Ishikawa (cell line): ENCODE measurements around the gene TXNDC2.

Experiments used
- CREB1 ChIP-seq: IDR thresholded peaks from 2 replicates; pipeline ENCODE4 v1.6.1; 2012; ENCODE audit warnings: low read depth
- EP300 ChIP-seq: IDR thresholded peaks from 2 replicates; pipeline ENCODE4 v1.6.1; 2012; ENCODE audit warnings: borderline replicate concordance
- FOXM1 ChIP-seq: IDR thresholded peaks from 2 replicates; pipeline ENCODE4 v1.6.1; 2012; ENCODE audit warnings: low read depth, borderline replicate concordance
- MAX ChIP-seq: IDR thresholded peaks from 2 replicates; pipeline ENCODE4 v1.6.1; 2012
- NFIC ChIP-seq: IDR thresholded peaks from 2 replicates; pipeline ENCODE4 v1.6.1; 2012
- RAD21 ChIP-seq: IDR thresholded peaks from 2 replicates; pipeline ENCODE4 v1.6.1; 2012; ENCODE audit warnings: low read depth
- REST ChIP-seq: IDR thresholded peaks from 2 replicates; pipeline ENCODE4 v1.6.1; 2012; ENCODE audit warnings: low read depth, mild to moderate bottlenecking
- TAF1 ChIP-seq: IDR thresholded peaks from 2 replicates; pipeline ENCODE4 v1.6.1; 2012; ENCODE audit warnings: low read depth, mild to moderate bottlenecking
- TCF12 ChIP-seq: IDR thresholded peaks from 2 replicates; pipeline ENCODE4 v1.6.1; 2012; ENCODE audit warnings: low read depth
- TEAD4 ChIP-seq: IDR thresholded peaks from 2 replicates; pipeline ENCODE4 v1.6.1; 2012
- YY1 ChIP-seq: IDR thresholded peaks from 2 replicates; pipeline ENCODE4 v1.6.1; 2012; ENCODE audit warnings: low read depth
- ZBTB7A ChIP-seq: IDR thresholded peaks from 2 replicates; pipeline ENCODE4 v1.6.1; 2012; ENCODE audit warnings: low read depth

Gene TXNDC2

GRCh38 chr18:9933865-9934264 is 48.1 kb downstream of the TXNDC2 start:
- TF ChIP-seq MAX, result no peak
- TF ChIP-seq RAD21, result no peak
- no peak for TF ChIP-seq FOXM1
- TF ChIP-seq TCF12, result no peak

GRCh38 chr18:9934274-9934673 is 48.5 kb downstream of the TXNDC2 start:
- TF ChIP-seq TEAD4 (no peak), MAX (no peak), EP300 (no peak), YY1 (no peak), REST (no peak), NFIC (no peak), TAF1 (no peak), ZBTB7A (no peak), CREB1 (no peak), RAD21 (no peak), FOXM1 (no peak), TCF12 (no peak)
